AG10803 (cell line): ENCODE results near the gene LSM3.

Experiments used
- DNase-seq: peaks from one replicate; pipeline ENCODE4 v3.0.0; 2010; ENCODE audit warnings: low read depth
- H3K4me3 ChIP-seq: 2 replicates; pipeline ENCODE4 v1.5.1; 2011; ENCODE audit warnings: mild to moderate bottlenecking, low read length, control low read depth
- CTCF ChIP-seq: conservative IDR thresholded peaks from 2 replicates; pipeline ENCODE4 v1.5.1; 2011; ENCODE audit warnings: mild to moderate bottlenecking, low read length, control low read depth, inconsistent platforms

The LSM3 gene

GRCh38 chr3:14170531-14171159, 8.0 kb upstream of the LSM3 start:
- DNase-seq = peak; percentile 86
- no peak overlapping the region for H3K4me3 ChIP-seq
- no peak for TF ChIP-seq CTCF

GRCh38 chr3:14172496-14172895, 6.1 kb upstream of the LSM3 start:
- no peak overlapping the region for H3K4me3 ChIP-seq
- no peak for DNase-seq
- no peak for TF ChIP-seq CTCF

DNA sequence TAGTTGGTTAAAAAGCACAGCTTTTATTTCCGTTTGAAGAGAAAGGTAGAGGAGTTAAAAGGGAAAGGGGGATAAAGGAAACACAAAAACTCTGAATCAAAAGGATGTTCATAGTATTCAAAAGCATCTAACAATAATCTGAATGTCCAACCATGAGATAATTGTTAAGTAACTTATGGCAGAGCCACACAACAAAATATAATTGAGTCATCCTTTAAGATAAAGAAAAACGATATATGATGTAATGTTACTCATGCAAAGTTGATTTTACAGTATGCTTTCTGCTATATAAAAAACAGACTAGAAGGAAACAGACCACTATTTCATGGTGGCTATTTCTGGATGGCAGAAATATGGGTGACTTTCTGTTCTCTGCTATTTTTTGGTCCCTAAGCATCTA, 4.1 kb upstream of the LSM3 start:
- no peak overlapping the region for H3K4me3 ChIP-seq
- no peak for TF ChIP-seq CTCF
- DNase-seq = no peak

DNA sequence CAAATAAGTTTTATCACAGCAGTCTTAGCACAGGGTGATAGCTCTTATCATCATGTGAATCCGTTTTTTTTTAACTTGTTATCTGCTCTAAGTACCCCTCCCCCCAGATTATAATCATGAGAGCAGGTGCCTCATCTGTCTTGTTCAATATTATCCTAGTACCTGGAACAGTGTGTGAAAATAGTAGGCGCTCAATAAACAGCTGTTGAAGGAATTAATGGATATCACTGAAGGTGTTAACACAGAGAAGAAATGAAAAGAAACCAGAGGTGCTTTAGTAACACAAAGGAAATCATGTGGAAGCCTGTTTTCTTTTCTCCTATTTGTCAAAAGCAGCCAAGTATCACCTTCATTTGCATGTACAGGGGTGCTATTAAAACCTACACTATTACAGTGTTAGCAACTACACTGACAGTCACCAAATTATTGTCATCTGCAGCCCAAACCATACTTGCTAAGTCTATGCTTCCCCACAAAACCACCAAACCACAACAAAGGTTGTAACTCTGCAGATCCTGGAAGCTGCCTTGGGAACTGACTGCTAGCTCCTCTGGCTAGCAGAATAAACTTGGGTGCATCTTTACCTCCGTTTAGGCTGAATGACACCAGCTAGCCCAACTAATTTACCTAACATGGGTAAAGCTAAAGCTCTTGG, 3.1 kb upstream of the LSM3 start:
- TF ChIP-seq CTCF = no peak
- peak; percentile 78 for DNase-seq
- H3K4me3 ChIP-seq = peak overlapping the region; percentile 18; the same call in 1 of the 2 replicates

GRCh38 chr3:14177580-14178246, 904 bp upstream of the LSM3 start:
- peak overlapping the region; percentile 86 for H3K4me3 ChIP-seq
- no peak for DNase-seq
- no peak for TF ChIP-seq CTCF

- DNase-seq = no peak
- peak overlapping the region; percentile 72 for H3K4me3 ChIP-seq
- TF ChIP-seq CTCF = no peak
Observed at GRCh38 chr3:14179114-14179465, 473 bp downstream of the LSM3 start.

DNA sequence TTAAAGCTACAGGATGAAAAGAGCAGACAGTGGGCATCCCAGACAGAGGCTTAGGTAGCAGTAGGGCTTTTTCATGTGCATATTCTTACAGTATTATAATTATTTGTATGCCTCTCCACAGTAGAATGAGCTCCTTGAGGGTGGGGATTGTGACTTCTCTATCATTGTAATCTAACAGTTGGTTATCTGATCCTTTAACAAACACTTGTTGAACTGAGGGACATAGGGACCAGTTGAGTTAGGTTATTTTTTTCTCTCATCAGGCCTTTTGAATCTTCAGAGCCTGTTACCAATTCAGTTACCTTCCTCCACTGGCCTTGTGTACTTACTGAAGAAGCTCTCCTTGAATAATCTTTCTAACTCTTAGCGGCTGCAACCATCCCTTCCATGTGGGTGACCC, 1.2 kb downstream of the LSM3 start:
- H3K4me3 ChIP-seq = no peak overlapping the region

More for the DNA sequence above, 1.2 kb downstream of the LSM3 start:
- no peak for DNase-seq
- TF ChIP-seq CTCF = no peak
